Thymus (tissue), 11 donors: ENCODE measurements around the gene PRSS8. TPM values are rescaled to one million over a fixed set of nuclear protein-coding genes. Genes with fewer than 3 reads are reported as not detected.
"Not testable (repeated sequence)": the region's sequence is repeated elsewhere in the genome, so short reads cannot be mapped to it uniquely, and the experiment has no call there.

Experiments used
- DNase-seq, 9 donors: peaks; one replicate each; pipeline ENCODE4 v3.0.0-alpha.2; 2013; ENCODE audit warnings: low spot score in 9 of 9, low read depth in 6 of 9, missing footprints in 1 of 9
- H3K27ac ChIP-seq, 2 donors: one replicate each; pipeline ENCODE4 v1.5.1; 2013; ENCODE audit warnings: control low read depth in 1 of 2, low read depth in 1 of 2, low read length in 1 of 2, mild to moderate bottlenecking in 1 of 2, moderate library complexity in 1 of 2
- H3K27me3 ChIP-seq, 2 donors: one replicate each; pipeline ENCODE4 v1.5.1; 2013; ENCODE audit warnings: low read length in 1 of 2; ENCODE audit not compliant: control insufficient read depth in 2 of 2, insufficient read depth in 1 of 2
- H3K36me3 ChIP-seq, 2 donors: one replicate each; pipeline ENCODE4 v1.5.1; 2013; ENCODE audit warnings: low read length in 1 of 2, mild to moderate bottlenecking in 1 of 2, moderate library complexity in 1 of 2; ENCODE audit not compliant: control insufficient read depth in 2 of 2, insufficient read depth in 2 of 2
- H3K4me1 ChIP-seq, 2 donors: one replicate each; pipeline ENCODE4 v1.5.1; 2013; ENCODE audit warnings: low read length in 2 of 2; ENCODE audit not compliant: control insufficient read depth in 2 of 2, insufficient read depth in 2 of 2
- H3K4me3 ChIP-seq, 2 donors: one replicate each; pipeline ENCODE4 v1.5.1; 2013; ENCODE audit warnings: low read length in 2 of 2, control low read depth in 1 of 2, mild to moderate bottlenecking in 1 of 2
- H3K9me3 ChIP-seq, 2 donors: one replicate each; pipeline ENCODE4 v1.5.1; 2013; ENCODE audit warnings: low read length in 1 of 2, mild to moderate bottlenecking in 1 of 2; ENCODE audit not compliant: control insufficient read depth in 2 of 2, insufficient read depth in 1 of 2
- WGBS: extraction: QIAGEN DNeasy Blood & Tissue Kit; methylation state at CpG from one replicate; pipeline ENCODE4 v1.1.7; 2013; 5-methylcytosine and 5-hydroxymethylcytosine counted together
- polyA plus RNA-seq: library from polyadenylated mRNA; stranded (reverse); fragments of 200-250 nt; gene quantifications from one replicate; pipeline ENCODE4 v1.2.3, GENCODE V29; 2013
- total RNA-seq: library from RNA; stranded (reverse); fragments of 120-200 nt; gene quantifications from one replicate; pipeline ENCODE4 v1.2.4, GENCODE V29; 2013
- donor health status: healthy.

Gene PRSS8
- total and polyA plus RNA-seq, 2 donors = 12.8 to 18.2 TPM

DNA sequence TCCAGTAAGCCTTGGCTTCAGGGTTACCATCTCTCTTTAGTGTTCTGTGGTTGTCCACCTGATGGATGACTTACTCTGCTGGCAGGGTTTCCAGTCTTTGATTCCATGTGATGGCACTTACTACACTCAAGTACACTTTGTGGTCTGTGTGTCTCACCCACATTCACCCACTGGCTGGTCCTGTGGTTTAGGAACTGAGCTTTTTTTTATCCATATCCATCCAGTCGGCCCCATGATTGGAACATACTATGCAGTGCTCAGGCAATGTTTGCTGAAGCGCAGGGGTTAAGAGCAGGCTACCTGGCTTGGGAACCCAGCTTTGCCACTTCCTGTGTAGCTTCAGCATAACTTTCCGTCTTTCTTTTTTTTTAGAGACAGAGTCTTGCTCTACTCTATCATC is 41.6 kb upstream of the PRSS8 start:
- Histone ChIP-seq H3K27ac (peak overlapping the region; percentile 81 to 87), H3K36me3 (peaks cover under 1 to 8% of the 10 kb centered on the region in 2 donors), H3K4me3 (peak overlapping the region in 1 of 2 donors; percentile 13), H3K4me1 (peaks cover 19 to 41% of the 10 kb centered on the region in 2 donors), H3K9me3 (no peaks in the 10 kb centered on the region), H3K27me3 (no peaks in the 10 kb centered on the region)
- 1% methylated on average over 3 of the region's 3 CpGs for whole genome bisulfite sequencing
- peak in 8 of 9 donors; percentile 47 to 89 (median 66) for DNase-seq

DNA sequence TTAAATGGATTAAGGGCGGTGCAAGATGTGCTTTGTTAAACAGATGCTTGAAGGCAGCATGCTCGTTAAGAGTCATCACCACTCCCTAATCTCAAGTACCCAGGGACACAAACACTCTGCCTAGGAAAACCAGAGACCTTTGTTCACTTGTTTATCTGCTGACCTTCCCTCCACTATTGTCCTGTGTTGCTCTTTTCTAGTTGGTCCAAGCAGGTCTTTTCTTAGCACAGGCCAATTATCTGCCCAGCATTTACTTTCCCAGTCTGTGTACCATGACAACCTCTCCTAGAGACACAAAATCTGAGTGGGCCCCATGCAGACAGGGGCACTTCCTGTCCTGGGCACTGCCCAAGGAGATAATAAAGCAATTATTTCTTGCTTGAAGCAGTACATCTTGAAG is 34.5 kb upstream of the PRSS8 start:
- H3K36me3 ChIP-seq, H3K27ac ChIP-seq, H3K9me3 ChIP-seq, H3K4me1 ChIP-seq, DNase-seq, H3K27me3 ChIP-seq, H3K4me3 ChIP-seq: not testable (repeated sequence)
- WGBS = no CpG with 5 or more reads among the region's 2 CpGs

DNA sequence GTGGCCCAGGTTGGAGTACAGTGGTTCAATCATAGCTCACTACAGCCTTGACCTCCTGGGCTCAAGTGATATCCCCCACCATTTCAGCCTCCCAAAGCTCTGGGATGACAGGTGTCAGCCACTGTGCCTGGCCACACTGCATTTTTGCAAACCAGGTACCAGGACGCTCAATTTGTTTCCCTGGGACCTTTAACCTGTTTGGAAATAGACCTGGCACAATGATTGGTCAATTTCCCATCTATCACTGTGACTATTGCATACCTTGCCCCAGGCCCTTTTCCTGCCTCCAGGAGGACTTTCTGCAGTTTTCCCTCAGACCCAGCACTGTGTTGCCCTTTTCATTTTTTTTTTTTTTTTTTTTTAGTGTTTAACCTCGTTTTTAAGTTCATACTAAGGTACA is 33.3 kb upstream of the PRSS8 start:
- no peak for DNase-seq
- H3K4me1 ChIP-seq = no peaks in the 10 kb centered on the region
- H3K4me3 ChIP-seq = no peak overlapping the region
- H3K36me3 ChIP-seq = no peaks in the 10 kb centered on the region
- H3K27ac ChIP-seq = no peak overlapping the region
- no peaks in the 10 kb centered on the region for H3K9me3 ChIP-seq
- no peaks in the 10 kb centered on the region for H3K27me3 ChIP-seq
- 78% methylated on average over 2 of the region's 2 CpGs for WGBS

DNA sequence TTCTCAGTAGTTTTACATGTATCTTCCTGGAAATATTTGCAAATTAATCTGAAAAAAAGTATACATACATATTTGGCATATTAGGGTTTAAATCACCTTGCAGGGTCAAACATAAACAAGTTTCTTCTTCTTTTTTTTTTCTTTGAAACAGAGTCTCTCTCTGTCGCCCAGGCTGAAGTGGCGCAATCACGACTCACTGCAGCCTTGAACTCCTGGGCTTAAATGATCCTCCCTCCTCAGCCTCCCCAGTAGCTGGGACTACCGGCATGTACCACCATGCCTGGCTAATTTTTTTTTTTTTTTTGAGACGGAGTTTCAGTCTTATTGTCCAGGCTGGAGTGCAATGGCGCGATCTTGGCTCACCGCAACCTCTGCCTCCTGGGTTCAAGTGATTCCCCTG is 31.8 kb upstream of the PRSS8 start:
- Histone ChIP-seq H3K36me3 (no peaks in the 10 kb centered on the region), H3K27ac (no peak overlapping the region), H3K4me1 (no peaks in the 10 kb centered on the region), H3K4me3 (no peak overlapping the region), H3K27me3 (no peaks in the 10 kb centered on the region), H3K9me3 (no peaks in the 10 kb centered on the region)
- no peak for DNase-seq
- WGBS = 97% methylated on average over 8 of the region's 8 CpGs

DNA sequence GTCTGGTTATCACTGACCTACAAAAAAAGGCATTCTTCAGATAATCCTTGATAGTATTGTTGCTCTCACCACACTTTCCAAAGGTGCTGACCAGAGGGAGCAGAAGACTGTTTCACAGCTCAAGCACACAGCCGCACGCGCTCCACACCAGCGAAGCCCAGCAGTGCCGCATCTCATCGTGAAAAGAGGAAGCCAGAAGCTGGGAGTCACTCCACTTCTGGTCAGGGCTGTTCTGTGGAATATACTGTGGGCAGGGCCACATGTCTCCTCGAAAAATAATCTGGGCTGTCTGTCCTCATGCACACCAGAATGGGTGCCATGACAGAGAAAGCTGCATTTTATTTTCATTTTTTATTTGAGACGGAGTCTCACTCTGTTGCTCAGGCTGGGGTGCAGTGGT is 21.6 kb upstream of the PRSS8 start:
- Histone ChIP-seq H3K9me3 (no peaks in the 10 kb centered on the region), H3K4me1 (no peaks in the 10 kb centered on the region), H3K27ac (no peak overlapping the region), H3K36me3 (no peaks in the 10 kb centered on the region), H3K27me3 (peaks cover 0 to 13% of the 10 kb centered on the region in 2 donors), H3K4me3 (no peak overlapping the region)
- DNase-seq = no peak
- 14% methylated on average over 8 of the region's 8 CpGs for WGBS

DNA sequence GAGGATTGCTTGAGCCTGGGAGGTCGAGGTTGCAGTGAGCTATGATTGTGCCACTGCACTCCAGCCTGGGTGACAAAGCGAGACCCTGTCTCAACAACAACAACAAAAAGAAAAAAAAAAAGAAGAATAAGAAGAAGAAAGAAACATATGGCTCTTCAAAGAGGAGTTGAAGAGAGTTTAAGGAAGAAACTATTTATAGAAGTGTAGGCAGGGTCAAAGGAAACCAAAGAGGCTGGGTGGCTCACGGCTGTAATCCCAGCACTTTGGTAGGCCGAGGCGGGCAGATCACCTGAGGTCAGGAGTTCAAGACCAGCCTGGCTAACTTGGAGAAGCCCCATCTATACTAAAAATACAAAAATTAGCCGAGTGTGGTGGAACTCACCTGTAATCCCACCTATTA is 15.4 kb upstream of the PRSS8 start:
- not testable (repeated sequence) for H3K36me3 ChIP-seq, H3K4me1 ChIP-seq, DNase-seq, H3K4me3 ChIP-seq, H3K9me3 ChIP-seq, H3K27ac ChIP-seq
- H3K27me3 ChIP-seq = peaks cover 0 to 27% of the 10 kb centered on the region in 2 donors
- WGBS = 45% methylated on average over 6 of the region's 6 CpGs

DNA sequence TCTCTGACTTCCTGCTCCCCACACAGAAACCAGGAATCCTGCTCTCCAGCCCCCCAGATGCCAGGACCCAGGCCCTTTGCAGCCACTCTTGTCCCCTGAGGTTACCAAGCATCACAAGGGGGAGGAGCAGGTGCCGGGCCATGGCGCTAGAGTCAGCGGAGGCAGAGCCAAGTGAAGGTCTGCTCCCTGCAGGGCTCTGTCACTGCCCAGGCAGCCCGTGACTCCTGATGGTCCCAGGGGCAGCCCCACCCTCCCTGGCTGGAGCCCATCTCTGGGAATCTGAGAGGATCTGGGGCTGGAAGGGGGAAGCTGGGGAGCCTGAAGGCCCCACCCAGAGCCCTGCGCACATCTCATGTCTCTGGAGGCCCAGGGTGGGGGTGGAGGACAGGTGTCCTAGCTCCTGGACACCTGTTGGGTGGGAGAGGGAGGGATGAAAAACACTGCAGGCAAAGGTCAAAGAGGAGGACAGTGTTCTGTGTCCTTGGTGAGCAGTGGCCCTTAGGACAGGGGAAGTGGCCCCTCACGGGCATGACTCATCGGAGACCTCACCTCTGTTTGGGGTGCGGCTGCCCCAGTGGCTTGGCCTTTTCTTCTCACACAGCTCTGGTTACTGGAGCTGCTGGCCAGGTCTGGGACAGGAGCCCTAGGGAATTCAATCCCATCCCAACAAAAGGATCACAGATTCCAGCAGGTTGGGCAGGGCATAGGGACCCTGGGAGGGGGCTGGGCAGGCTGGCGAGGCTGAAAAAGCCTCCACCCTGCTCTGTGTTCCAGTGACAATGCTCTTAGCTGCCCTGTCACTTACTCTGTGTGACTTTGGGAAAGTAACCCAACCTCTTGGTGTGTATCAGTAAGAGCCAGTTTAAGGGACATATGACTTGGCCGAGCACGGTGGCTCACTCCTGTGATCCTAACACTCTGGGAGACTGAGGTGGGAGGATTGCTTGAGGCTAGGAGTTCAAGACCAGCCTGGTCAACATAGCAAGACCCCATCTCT is 14.7 kb upstream of the PRSS8 start, which contains the start of gene PRSS36:
PRSS36 (minus strand) TSS at position 173 of the 997 bp plus-strand sequence; CDS start at position 142, 31 bp downstream.
- DNase-seq = no peak
- 94% methylated on average over 11 of the region's 11 CpGs for WGBS
- Histone ChIP-seq H3K9me3 (no peaks in the 10 kb centered on the region), H3K4me1 (peaks cover 2 to 3% of the 10 kb centered on the region in 2 donors), H3K36me3 (no peaks in the 10 kb centered on the region), H3K27ac (no peak within 1 kb of the TSS), H3K4me3 (no peak within 1 kb of the TSS), H3K27me3 (peaks cover 0 to 30% of the 10 kb centered on the region in 2 donors)

DNA sequence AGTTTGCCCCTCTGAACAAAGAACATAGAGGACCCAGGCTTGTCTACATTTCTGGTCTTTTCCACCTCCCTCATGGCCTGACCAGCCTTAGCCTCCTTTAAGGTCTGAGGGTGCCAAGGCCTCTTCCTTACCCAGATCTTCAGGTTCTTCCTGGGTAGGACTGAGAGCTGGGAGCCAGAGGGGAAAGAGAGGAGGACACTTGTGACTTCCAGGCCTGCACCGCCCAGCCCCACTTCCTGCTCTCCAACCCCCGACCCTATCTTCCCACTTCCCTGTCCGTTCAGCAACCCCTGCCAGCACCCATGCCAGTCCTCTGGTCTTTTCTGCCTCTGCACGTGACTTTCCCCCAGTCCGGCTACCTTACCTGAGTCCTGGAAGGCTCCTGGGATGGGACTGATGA is 13.8 kb upstream of the PRSS8 start:
- 83% methylated on average over 5 of the region's 5 CpGs for WGBS
- peaks cover 2 to 3% of the 10 kb centered on the region in 2 donors for H3K4me1 ChIP-seq
- H3K9me3 ChIP-seq = no peaks in the 10 kb centered on the region
- DNase-seq = no peak
- peaks cover 0 to 30% of the 10 kb centered on the region in 2 donors for H3K27me3 ChIP-seq
- no peak overlapping the region for H3K4me3 ChIP-seq
- H3K27ac ChIP-seq = no peak overlapping the region
- no peaks in the 10 kb centered on the region for H3K36me3 ChIP-seq

DNA sequence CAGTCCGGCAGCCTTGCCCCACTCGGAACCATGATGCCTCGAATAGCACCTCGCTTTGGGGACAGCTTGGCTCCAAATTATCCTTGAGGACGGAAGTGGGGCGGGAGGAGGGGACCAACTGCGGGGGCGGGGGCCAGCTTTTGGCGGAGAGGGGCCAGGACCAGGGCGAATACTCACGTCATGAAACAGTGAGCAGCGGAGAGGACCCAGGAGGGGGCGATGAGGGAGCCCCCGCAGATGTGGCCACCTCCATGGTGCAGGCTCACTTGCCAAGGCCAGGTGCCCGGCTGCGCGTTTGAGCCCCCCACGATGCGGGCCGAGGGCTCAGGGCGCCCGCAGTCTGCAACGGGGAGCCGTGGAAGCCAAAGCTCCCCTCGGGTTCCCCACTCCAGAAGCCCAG is 13.4 kb upstream of the PRSS8 start:
- no peak for DNase-seq
- no peak overlapping the region for H3K27ac ChIP-seq
- 97% methylated on average over 25 of the region's 25 CpGs for WGBS

More for the DNA sequence above, 13.4 kb upstream of the PRSS8 start:
- Histone ChIP-seq H3K27me3 (peaks cover 0 to 30% of the 10 kb centered on the region in 2 donors), H3K36me3 (no peaks in the 10 kb centered on the region), H3K4me3 (no peak overlapping the region), H3K4me1 (peaks cover 2 to 3% of the 10 kb centered on the region in 2 donors), H3K9me3 (no peaks in the 10 kb centered on the region)
